ENCODE results near the gene MTFP1.
"Not testable (repeated sequence)": the region's sequence is repeated elsewhere in the genome, so short reads cannot be mapped to it uniquely, and the experiment has no call there.

The MTFP1 gene

GRCh38 chr22:30397656-30398635 lies 27.6 kb upstream of the MTFP1 start:
- no peak for DNase-seq (ENCODE audit: low read depth)
- H3K4me3 ChIP-seq (ENCODE audit: low read depth, low read length): peak overlapping the region; percentile 47; the same call in 1 of the 2 replicates
- TF ChIP-seq CTCF (IDR thresholded peaks at IDR 0.05; ENCODE audit: low read depth, low read length, missing control alignments): no peak

- DNase-seq (ENCODE audit: low read depth): no peak
- no peak for TF ChIP-seq CTCF (IDR thresholded peaks at IDR 0.05; ENCODE audit: low read depth, low read length, missing control alignments)
- H3K4me3 ChIP-seq (ENCODE audit: low read depth, low read length): no peak overlapping the region
Measured at GRCh38 chr22:30398685-30399680, 26.6 kb upstream of the MTFP1 start.

- DNase-seq (ENCODE audit: low read depth): no peak
- no peak overlapping the region for H3K4me3 ChIP-seq (ENCODE audit: low read depth, low read length)
- no peak for TF ChIP-seq CTCF (IDR thresholded peaks at IDR 0.05; ENCODE audit: low read depth, low read length, missing control alignments)
Measured at GRCh38 chr22:30399718-30400117, 25.9 kb upstream of the MTFP1 start.

- TF ChIP-seq CTCF (IDR thresholded peaks at IDR 0.05; ENCODE audit: low read depth, low read length, missing control alignments): no peak
- no peak overlapping the region for H3K4me3 ChIP-seq (ENCODE audit: low read depth, low read length)
- no peak for DNase-seq (ENCODE audit: low read depth)
Measured at GRCh38 chr22:30400159-30400558, 25.4 kb upstream of the MTFP1 start.

- not testable (repeated sequence) for H3K4me3 ChIP-seq (ENCODE audit: low read depth, low read length); DNase-seq (ENCODE audit: low read depth)
Measured at GRCh38 chr22:30401024-30401423, 24.5 kb upstream of the MTFP1 start.

GRCh38 chr22:30402028-30402765 lies 23.4 kb upstream of the MTFP1 start:
- H3K4me3 ChIP-seq (ENCODE audit: low read depth, low read length): no peak overlapping the region
- no peak for TF ChIP-seq CTCF (IDR thresholded peaks at IDR 0.05; ENCODE audit: low read depth, low read length, missing control alignments)
- no peak for DNase-seq (ENCODE audit: low read depth)

GRCh38 chr22:30402766-30403104 lies 22.8 kb upstream of the MTFP1 start:
- H3K4me3 ChIP-seq (ENCODE audit: low read depth, low read length); DNase-seq (ENCODE audit: low read depth): not testable (repeated sequence)

All from GM12864 (cell line).